ENCODE measurements around the gene GULP1.
A peak's percentile ranks its signal among the peaks of the same experiment; 100 is the strongest.

The GULP1 gene

GRCh38 chr2:188326669-188327301, 35.1 kb downstream of the GULP1 start:
- DNase-seq = peak; percentile 50

- peak; percentile 63 for DNase-seq
These were observed 36.0 kb downstream of the GULP1 start for GRCh38 chr2:188327518-188328213.

GRCh38 chr2:188328419-188328818, 36.7 kb downstream of the GULP1 start:
- DNase-seq = no peak

GRCh38 chr2:188330316-188331053, 38.8 kb downstream of the GULP1 start:
- no peak for DNase-seq

- no peak for DNase-seq
These were observed 40.9 kb downstream of the GULP1 start for GRCh38 chr2:188332619-188333018.

- no peak for DNase-seq
These were observed 42.3 kb downstream of the GULP1 start for GRCh38 chr2:188333751-188334524.

- DNase-seq = no peak
These were observed 46.8 kb downstream of the GULP1 start for GRCh38 chr2:188338463-188338862.

- DNase-seq = no peak
These were observed 48.6 kb downstream of the GULP1 start for GRCh38 chr2:188340257-188340656.

GRCh38 chr2:188345020-188345419, 53.3 kb downstream of the GULP1 start:
- DNase-seq = no peak

GRCh38 chr2:188345426-188345825, 53.8 kb downstream of the GULP1 start:
- DNase-seq = no peak

GRCh38 chr2:188345831-188346458, 54.3 kb downstream of the GULP1 start:
- DNase-seq = no peak

- no peak for DNase-seq
These were observed 57.3 kb downstream of the GULP1 start for GRCh38 chr2:188349019-188349418.

GRCh38 chr2:188353282-188353681, 61.6 kb downstream of the GULP1 start:
- no peak for DNase-seq

- DNase-seq = no peak
These were observed 69.0 kb downstream of the GULP1 start for GRCh38 chr2:188360485-188361263.

GRCh38 chr2:188364033-188364630, 72.5 kb downstream of the GULP1 start:
- DNase-seq = no peak

GRCh38 chr2:188365058-188365641, 73.5 kb downstream of the GULP1 start:
- no peak for DNase-seq

GRCh38 chr2:188367164-188367563, 75.5 kb downstream of the GULP1 start:
- no peak for DNase-seq

GRCh38 chr2:188369365-188369764, 77.7 kb downstream of the GULP1 start:
- DNase-seq = peak; percentile 69

- peak; percentile 41 for DNase-seq
These were observed 86.8 kb downstream of the GULP1 start for GRCh38 chr2:188378371-188378950.

GRCh38 chr2:188379748-188380147, 88.1 kb downstream of the GULP1 start:
- DNase-seq = no peak

- no peak for DNase-seq
These were observed 88.6 kb downstream of the GULP1 start for GRCh38 chr2:188380280-188380679.

Data from HCEC 1CT (cell line).